ENCODE data around the gene ZBTB8A. TPM values are rescaled to one million over a fixed set of nuclear protein-coding genes. Genes with fewer than 3 reads are reported as not detected.
"Not testable (repeated sequence)": the region's sequence is repeated elsewhere in the genome, so short reads cannot be mapped to it uniquely, and the experiment has no call there.

Gene ZBTB8A
- total RNA-seq, 1 donor: 0.21 TPM

DNA sequence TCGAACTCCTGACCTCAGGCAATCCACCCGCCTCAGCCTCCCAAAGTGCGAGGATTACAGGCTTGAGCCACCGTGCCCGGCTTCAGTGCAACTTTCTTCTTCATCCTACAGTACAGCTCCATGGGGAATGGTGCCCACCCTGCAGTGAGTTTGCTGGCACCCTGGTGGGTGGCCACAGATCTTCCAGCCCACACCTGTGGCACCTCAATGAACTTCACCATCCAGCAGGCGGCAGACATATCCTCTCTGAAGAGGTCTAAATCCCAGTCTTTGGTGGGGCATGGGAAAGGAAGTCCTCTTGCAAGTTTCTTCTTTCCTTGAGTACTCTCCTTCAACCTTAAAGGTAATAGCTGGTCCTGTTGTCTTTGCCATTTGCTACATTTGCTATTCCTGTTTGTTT, 18.1 kb upstream of the ZBTB8A start:
- no peak overlapping the region for H3K4me3 ChIP-seq (ENCODE audit: low read length)
- H3K4me1 ChIP-seq (ENCODE audit: insufficient read depth, low read length): peaks cover 5% of the 10 kb centered on the region
- H3K27me3 ChIP-seq (ENCODE audit: insufficient read depth, low read length): no peaks in the 10 kb centered on the region
- H3K9me3 ChIP-seq (ENCODE audit: low read depth, low read length): no peaks in the 10 kb centered on the region

GRCh38 chr1:32525053-32525452, 14.2 kb upstream of the ZBTB8A start:
- H3K27me3 ChIP-seq (ENCODE audit: insufficient read depth, low read length): no peaks in the 10 kb centered on the region
- no peaks in the 10 kb centered on the region for H3K9me3 ChIP-seq (ENCODE audit: low read depth, low read length)
- peaks cover 5% of the 10 kb centered on the region for H3K4me1 ChIP-seq (ENCODE audit: insufficient read depth, low read length)
- H3K4me3 ChIP-seq (ENCODE audit: low read length): no peak overlapping the region

GRCh38 chr1:32525661-32526444, 13.4 kb upstream of the ZBTB8A start:
- Histone ChIP-seq H3K4me3 (ENCODE audit: low read length) (no peak overlapping the region), H3K27me3 (ENCODE audit: insufficient read depth, low read length) (no peaks in the 10 kb centered on the region), H3K4me1 (ENCODE audit: insufficient read depth, low read length) (no peaks in the 10 kb centered on the region), H3K9me3 (ENCODE audit: low read depth, low read length) (no peaks in the 10 kb centered on the region)

GRCh38 chr1:32528550-32528949, 10.7 kb upstream of the ZBTB8A start:
- not testable (repeated sequence) for H3K27me3 ChIP-seq (ENCODE audit: insufficient read depth, low read length); H3K4me3 ChIP-seq (ENCODE audit: low read length); H3K9me3 ChIP-seq (ENCODE audit: low read depth, low read length); H3K4me1 ChIP-seq (ENCODE audit: insufficient read depth, low read length)

DNA sequence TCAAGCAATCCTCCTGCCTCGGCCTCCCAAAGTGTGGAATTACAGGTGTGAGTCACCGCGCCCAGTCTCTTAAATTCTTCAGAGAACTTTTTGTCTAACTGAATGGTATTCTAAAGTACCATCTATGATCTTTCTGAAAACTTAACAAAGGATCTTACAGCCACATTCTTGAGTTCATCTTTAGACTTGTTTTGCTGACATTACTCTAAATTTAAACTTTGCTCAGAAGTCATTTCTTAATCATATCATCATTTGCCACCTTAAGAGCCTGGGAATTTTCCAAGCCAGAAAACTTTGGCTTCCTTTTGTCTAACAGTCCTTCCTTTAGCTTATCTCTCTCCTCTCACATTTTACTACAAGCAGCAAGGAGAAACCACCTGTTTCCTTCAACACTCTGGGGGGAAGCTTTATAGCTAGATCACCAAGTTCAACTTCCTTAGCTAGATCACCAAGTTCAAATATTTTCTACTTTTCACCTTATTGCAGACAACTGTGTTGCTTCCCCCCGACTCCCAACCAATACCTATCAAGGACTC, 5.4 kb upstream of the ZBTB8A start:
- H3K4me3 ChIP-seq (ENCODE audit: low read length): no peak overlapping the region
- H3K9me3 ChIP-seq (ENCODE audit: low read depth, low read length): no peaks in the 10 kb centered on the region
- H3K27me3 ChIP-seq (ENCODE audit: insufficient read depth, low read length): peaks cover 17% of the 10 kb centered on the region

DNA sequence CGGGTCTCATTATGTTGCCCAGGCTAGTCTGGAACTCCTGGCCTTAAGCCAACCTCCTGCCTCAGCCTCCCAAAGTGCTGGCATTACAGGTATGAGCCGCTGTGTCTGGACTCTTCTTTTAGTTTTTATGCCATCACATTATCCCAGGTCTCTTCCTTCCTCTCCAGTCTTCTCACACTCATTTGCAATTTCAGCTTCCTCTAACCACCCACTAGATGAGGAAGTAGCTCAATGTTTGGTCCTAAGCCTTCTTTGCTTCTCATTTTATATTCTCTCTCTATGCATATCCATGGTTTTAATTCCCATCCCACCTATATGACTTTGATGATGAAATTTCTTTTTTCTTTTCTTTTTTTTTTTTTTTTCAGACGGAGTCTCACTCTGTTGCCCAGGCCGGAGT, 3.1 kb upstream of the ZBTB8A start:
- Histone ChIP-seq H3K4me3 (ENCODE audit: low read length) (no peak overlapping the region), H3K9me3 (ENCODE audit: low read depth, low read length) (no peaks in the 10 kb centered on the region)

More for the DNA sequence above, 5.4 kb upstream of the ZBTB8A start:
- H3K4me1 ChIP-seq (ENCODE audit: insufficient read depth, low read length): peaks cover 8% of the 10 kb centered on the region

DNA sequence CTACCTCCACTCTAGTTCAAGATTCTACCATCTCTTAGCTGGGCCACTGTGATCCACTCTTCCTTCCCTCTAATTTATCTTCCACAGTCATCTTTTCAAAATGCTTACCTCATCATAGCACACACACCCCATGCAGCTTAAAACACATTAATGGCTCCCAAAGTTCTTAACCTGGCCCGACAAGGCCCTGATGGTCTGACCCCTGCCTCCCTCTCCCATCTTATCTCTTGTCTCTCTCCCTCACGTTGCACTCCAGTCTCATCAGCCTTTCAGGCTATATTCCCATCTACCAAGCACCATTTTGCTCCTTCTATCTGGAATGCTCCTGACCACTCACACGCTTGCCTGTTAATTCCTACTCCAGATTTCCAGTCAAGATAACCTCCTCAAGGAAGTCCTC, 2.5 kb upstream of the ZBTB8A start:
- Histone ChIP-seq H3K4me1 (ENCODE audit: insufficient read depth, low read length) (peaks cover 11% of the 10 kb centered on the region), H3K27me3 (ENCODE audit: insufficient read depth, low read length) (peaks cover 40% of the 10 kb centered on the region), H3K4me3 (ENCODE audit: low read length) (no peak overlapping the region), H3K9me3 (ENCODE audit: low read depth, low read length) (no peaks in the 10 kb centered on the region)

More for the DNA sequence above, 3.1 kb upstream of the ZBTB8A start:
- peaks cover 33% of the 10 kb centered on the region for H3K27me3 ChIP-seq (ENCODE audit: insufficient read depth, low read length)
- peaks cover 11% of the 10 kb centered on the region for H3K4me1 ChIP-seq (ENCODE audit: insufficient read depth, low read length)

DNA sequence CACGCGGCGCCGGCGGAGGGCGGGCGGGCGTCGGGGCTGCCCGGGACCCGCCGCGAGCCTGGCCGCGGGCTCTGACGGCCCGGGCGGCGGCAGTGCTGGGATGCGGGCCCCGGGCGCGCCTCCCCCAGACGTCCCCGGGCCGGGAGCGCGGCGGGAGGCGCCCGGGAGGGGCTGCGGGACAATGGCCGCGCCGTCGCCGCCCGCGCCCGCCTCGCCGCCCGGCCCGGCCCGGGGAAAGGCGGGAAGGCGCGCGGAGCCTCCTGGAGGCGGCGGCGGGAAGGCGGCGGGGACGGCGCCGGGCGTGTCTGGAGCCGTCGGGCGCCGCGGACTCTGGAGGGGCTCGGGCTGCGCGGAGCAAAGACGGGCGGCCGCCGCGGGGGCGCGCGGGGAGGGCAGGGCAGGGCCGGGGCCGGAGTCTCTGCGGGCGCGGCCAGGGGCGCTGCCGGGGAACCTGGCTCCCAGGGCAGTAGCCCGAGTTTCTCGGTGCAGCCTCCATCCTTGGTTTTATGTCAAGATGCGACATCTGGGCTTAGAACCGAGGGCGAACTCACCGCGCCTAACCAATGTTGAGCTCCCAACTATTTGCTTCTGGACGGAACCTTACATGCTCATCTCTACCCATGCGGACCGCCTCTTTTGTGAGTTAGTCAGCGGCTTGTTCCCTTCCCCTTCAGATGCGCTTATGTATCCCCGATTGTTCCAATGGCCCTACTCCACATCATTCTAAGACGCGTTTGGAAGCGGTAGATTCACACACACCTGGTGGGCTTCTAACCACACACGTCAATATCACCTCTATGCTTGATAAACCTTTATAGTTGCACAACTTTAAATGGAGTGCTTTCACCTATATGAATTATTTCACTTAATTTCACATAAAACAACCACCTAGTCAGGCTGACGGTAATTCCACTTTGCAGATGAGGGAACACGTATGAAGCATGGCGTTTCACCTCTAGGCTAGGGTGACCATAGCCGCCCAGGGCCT, 651 bp downstream of the ZBTB8A start:
- Histone ChIP-seq H3K27me3 (ENCODE audit: insufficient read depth, low read length) (peaks cover 41% of the 10 kb centered on the region), H3K4me3 (ENCODE audit: low read length) (no peak overlapping the region), H3K4me1 (ENCODE audit: insufficient read depth, low read length) (peaks cover 11% of the 10 kb centered on the region), H3K9me3 (ENCODE audit: low read depth, low read length) (no peaks in the 10 kb centered on the region)

DNA sequence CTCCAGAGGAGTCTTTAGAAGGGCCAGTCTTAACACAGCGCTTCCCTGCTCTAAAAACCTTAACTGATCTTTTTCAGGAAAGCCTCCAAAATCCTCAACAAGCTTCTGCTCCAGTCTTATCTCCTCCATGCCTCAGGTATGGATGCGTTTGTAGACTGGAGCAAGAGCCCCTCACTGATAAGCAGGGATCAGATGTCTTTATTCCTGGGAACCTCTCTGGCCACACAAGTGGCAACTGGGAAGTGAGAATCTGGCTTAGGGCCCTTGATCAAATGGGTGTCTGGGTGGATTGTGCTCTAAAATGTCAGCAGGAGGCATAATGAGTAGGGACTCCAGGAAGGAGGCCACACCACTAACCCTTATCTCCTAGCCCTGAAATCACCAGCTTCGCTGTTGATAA, 1.4 kb downstream of the ZBTB8A start:
- peaks cover 11% of the 10 kb centered on the region for H3K4me1 ChIP-seq (ENCODE audit: insufficient read depth, low read length)
- H3K27me3 ChIP-seq (ENCODE audit: insufficient read depth, low read length): peaks cover 38% of the 10 kb centered on the region
- H3K4me3 ChIP-seq (ENCODE audit: low read length): no peak overlapping the region
- H3K9me3 ChIP-seq (ENCODE audit: low read depth, low read length): no peaks in the 10 kb centered on the region

DNA sequence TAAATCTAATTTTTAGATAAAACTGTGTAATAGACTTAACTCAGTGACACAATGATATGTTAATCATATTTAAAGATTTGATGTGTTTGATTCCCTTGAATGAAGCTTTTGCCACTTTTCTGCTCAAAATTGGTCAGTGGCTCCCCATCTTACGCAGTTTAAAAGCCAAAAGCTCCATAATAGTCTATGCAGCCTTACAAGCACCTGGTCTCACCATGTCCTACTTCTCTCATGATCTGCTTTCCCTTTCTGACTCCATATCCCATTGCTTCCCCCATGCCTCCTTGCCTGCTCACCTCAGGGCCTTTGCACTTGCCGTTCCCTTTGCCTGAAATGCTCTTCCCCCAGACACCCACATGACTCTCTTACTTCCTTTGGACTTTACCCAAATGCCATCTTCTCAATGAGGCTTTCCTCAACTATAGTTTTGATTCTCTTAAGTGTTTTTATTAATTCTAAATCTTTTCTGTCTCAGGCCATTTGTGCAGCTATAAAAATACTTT, 1.9 kb downstream of the ZBTB8A start:
- Histone ChIP-seq H3K4me3 (ENCODE audit: low read length) (no peak overlapping the region), H3K27me3 (ENCODE audit: insufficient read depth, low read length) (peaks cover 35% of the 10 kb centered on the region), H3K9me3 (ENCODE audit: low read depth, low read length) (no peaks in the 10 kb centered on the region), H3K4me1 (ENCODE audit: insufficient read depth, low read length) (peaks cover 7% of the 10 kb centered on the region)

DNA sequence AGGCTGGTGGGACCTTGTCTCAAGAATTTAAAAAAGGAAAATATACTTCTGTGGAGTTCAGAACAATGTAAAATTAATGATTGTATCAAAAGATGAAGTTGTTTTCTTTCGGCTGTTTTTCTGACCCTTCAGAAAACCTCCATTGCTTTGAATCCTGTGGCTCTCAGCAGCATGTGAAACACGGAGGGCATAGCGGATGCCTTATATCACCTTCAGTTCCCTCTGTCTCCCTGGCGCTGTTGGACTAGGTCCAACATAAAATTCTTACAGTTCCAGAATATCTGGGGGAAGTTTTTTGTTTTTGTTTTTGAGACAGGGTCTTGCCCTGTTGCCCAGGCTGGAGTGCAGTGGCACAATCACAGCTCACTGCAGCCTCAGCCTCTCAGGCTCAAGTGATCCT, 7.4 kb downstream of the ZBTB8A start:
- H3K27me3 ChIP-seq (ENCODE audit: insufficient read depth, low read length): peaks cover 3% of the 10 kb centered on the region
- no peaks in the 10 kb centered on the region for H3K4me1 ChIP-seq (ENCODE audit: insufficient read depth, low read length)
- H3K9me3 ChIP-seq (ENCODE audit: low read depth, low read length): no peaks in the 10 kb centered on the region
- no peak overlapping the region for H3K4me3 ChIP-seq (ENCODE audit: low read length)

DNA sequence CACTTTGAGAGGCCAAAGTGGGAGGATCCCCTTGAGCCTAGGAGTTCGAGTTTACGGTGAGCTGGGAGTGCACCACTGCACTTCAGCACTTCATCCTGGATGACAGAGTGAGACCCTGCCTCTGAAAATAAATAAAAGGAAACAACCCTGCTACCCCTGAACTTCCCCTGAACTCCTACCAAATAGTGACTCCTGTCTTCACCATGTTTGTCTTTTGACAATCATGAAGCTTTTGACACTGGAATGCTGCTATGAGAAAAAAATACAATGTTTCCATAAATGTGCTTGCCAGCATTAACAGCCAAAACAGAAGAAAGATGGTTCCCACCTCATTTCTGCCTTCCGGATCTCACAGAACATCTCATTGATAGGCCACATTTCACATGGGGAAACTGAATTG, 10.4 kb downstream of the ZBTB8A start:
- Histone ChIP-seq H3K9me3 (ENCODE audit: low read depth, low read length) (no peaks in the 10 kb centered on the region), H3K4me3 (ENCODE audit: low read length) (no peak overlapping the region), H3K27me3 (ENCODE audit: insufficient read depth, low read length) (no peaks in the 10 kb centered on the region)

DNA sequence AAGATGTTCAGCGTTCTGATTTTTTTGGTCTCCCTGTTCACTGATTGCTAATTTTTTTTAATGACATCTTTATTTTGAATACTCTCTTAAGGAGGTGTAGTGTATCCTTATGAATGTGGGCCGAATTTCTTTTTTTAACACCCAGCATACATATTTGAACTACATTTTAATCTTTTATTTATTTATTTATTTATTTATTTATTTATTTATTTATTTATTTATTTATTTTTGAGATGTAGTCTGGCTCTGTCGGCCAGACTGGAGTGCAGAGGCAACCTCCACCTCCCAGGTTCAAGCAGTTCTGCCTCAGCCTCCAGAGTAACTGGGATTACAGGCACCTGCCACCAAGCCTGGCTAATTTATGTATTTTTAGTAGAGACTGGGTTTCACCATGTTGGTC, 15.1 kb downstream of the ZBTB8A start:
- Histone ChIP-seq H3K4me3 (ENCODE audit: low read length) (no peak overlapping the region), H3K9me3 (ENCODE audit: low read depth, low read length) (no peaks in the 10 kb centered on the region), H3K4me1 (ENCODE audit: insufficient read depth, low read length) (no peaks in the 10 kb centered on the region), H3K27me3 (ENCODE audit: insufficient read depth, low read length) (no peaks in the 10 kb centered on the region)

More for the DNA sequence above, 10.4 kb downstream of the ZBTB8A start:
- no peaks in the 10 kb centered on the region for H3K4me1 ChIP-seq (ENCODE audit: insufficient read depth, low read length)

DNA sequence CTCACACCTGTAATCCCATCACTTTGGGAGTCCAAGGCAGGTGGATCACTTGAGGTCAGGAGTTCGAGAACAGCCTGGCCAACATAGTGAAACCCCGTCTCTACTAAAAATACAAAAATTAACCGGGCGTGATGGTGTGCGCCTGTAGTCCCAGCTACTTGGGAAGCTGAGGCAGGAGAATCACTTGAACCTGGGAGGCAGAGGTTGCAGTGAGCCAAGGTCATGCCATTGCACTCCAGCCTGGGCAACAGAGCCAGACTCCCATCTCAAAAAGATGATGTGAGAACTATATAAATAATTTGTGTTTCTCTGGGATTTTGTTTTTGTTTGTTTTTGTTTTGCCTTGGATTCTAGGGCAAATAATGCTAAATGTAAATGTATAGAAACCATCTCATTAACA, 17.8 kb downstream of the ZBTB8A start:
- not testable (repeated sequence) for H3K4me3 ChIP-seq (ENCODE audit: low read length); H3K4me1 ChIP-seq (ENCODE audit: insufficient read depth, low read length); H3K27me3 ChIP-seq (ENCODE audit: insufficient read depth, low read length); H3K9me3 ChIP-seq (ENCODE audit: low read depth, low read length)

GRCh38 chr1:32557812-32558211, 18.6 kb downstream of the ZBTB8A start:
- H3K27me3 ChIP-seq (ENCODE audit: insufficient read depth, low read length): no peaks in the 10 kb centered on the region
- no peaks in the 10 kb centered on the region for H3K4me1 ChIP-seq (ENCODE audit: insufficient read depth, low read length)
- H3K4me3 ChIP-seq (ENCODE audit: low read length): no peak overlapping the region
- no peaks in the 10 kb centered on the region for H3K9me3 ChIP-seq (ENCODE audit: low read depth, low read length)

Data from mononuclear cell (primary cell).